ENCODE data around the gene RTN4RL2.

- TF ChIP-seq CTCF (IDR thresholded peaks at IDR 0.05) = no peak
- TF ChIP-seq EP300 (IDR thresholded peaks at IDR 0.05) = no peak
These were observed 38.5 kb upstream of the RTN4RL2 start for GRCh38 chr11:57421805-57422204.

Measured in stomach (tissue), 4 donors.